IMR-90 (cell line): Measurements from ENCODE around the gene ZNF644. TPM values are rescaled to one million over a fixed set of nuclear protein-coding genes. Genes with fewer than 3 reads are reported as not detected.

ENCODE experiments used
- ATAC-seq: fragments of 200-7000 bp; cut with Tn5 transposase; 2 replicates; pipeline ENCODE4 v1.9.1; 2020; ENCODE audit warnings: low read depth, mild to moderate bottlenecking, moderate library complexity
- Bru-seq: library from RNA; stranded (reverse); fragments of 400-500 nt; gene quantifications from one replicate; lab custom pipeline; 2021; lab: Mats Ljungman, UMichigan
- BruChase-seq, 2 experiments: library from RNA; stranded (reverse); fragments of 400-500 nt; gene quantifications; one replicate each; lab custom pipeline; 2021; lab: Mats Ljungman, UMichigan
- BruUV-seq: library from RNA; stranded (reverse); fragments of 400-500 nt; replicated peaks from 2 replicates; lab custom pipeline; 2021; lab: Mats Ljungman, UMichigan
- CTCF ChIA-PET: fragments of 300-600 bp; formaldehyde crosslinking; extraction: SDS; loops from one replicate; lab custom pipeline; 2021; ENCODE audit warnings: antibody characterized with exemption; lab: Yijun Ruan, JAX
- POLR2A ChIA-PET: fragments of 300-600 bp; sonication (Branson Sonifier 250); formaldehyde crosslinking; loops from one replicate; lab custom pipeline; 2022; ENCODE audit warnings: antibody characterized with exemption; ENCODE audit not compliant: unreplicated experiment; lab: Charles Lee
- DNase-seq: peaks from one replicate; pipeline ENCODE4 v3.0.0; 2013
- H2AFZ ChIP-seq: replicated peaks from 2 replicates; pipeline ENCODE3; 2013; ENCODE audit warnings: low read length, mild to moderate bottlenecking; ENCODE audit not compliant: poor library complexity
- H2AK5ac ChIP-seq: 2 replicates; pipeline ENCODE4 v1.6.1; 2013; ENCODE audit warnings: low read depth, low read length, inconsistent platforms
- H2AK9ac ChIP-seq: replicated peaks from 2 replicates; pipeline ENCODE3; 2013; ENCODE audit warnings: mild to moderate bottlenecking, low read depth, low read length, moderate library complexity; ENCODE audit not compliant: poor library complexity
- H2BK120ac ChIP-seq: 2 replicates; pipeline ENCODE4 v1.6.1; 2013; ENCODE audit warnings: low read depth, low read length, inconsistent platforms
- H2BK15ac ChIP-seq: 3 replicates; pipeline ENCODE4 v1.6.1; 2013; ENCODE audit warnings: low read depth, low read length, inconsistent platforms
- H2BK20ac ChIP-seq: 2 replicates; pipeline ENCODE4 v1.6.1; 2013; ENCODE audit warnings: low read depth, mild to moderate bottlenecking, inconsistent platforms, low read length, moderate library complexity
- H2BK5ac ChIP-seq: 2 replicates; pipeline ENCODE4 v1.6.1; 2013; ENCODE audit warnings: mild to moderate bottlenecking, low read depth, low read length, inconsistent platforms; ENCODE audit not compliant: poor library complexity, severe bottlenecking
- H3K14ac ChIP-seq: replicated peaks from 2 replicates; pipeline ENCODE4 v1.6.1; 2013; ENCODE audit warnings: low read depth, low read length, inconsistent platforms
- H3K18ac ChIP-seq: 2 replicates; pipeline ENCODE4 v1.6.1; 2013; ENCODE audit warnings: low read depth, low read length, control low read depth
- H3K23ac ChIP-seq: 2 replicates; pipeline ENCODE4 v1.6.1; 2013; ENCODE audit warnings: low read depth, low read length, inconsistent platforms
- H3K27ac ChIP-seq: 2 replicates; pipeline ENCODE4 v1.5.1; 2013; ENCODE audit warnings: mild to moderate bottlenecking, control low read depth, low read length; ENCODE audit not compliant: insufficient read depth
- H3K27me3 ChIP-seq: 2 replicates; pipeline ENCODE4 v1.6.1; 2013; ENCODE audit warnings: low read length; ENCODE audit not compliant: control insufficient read depth, insufficient read depth
- H3K36me3 ChIP-seq: 2 replicates; pipeline ENCODE4 v1.6.1; 2013; ENCODE audit warnings: low read length, mixed read lengths; ENCODE audit not compliant: control insufficient read depth, insufficient read depth
- H3K4ac ChIP-seq: 2 replicates; pipeline ENCODE4 v1.6.1; 2013; ENCODE audit warnings: low read depth, low read length, inconsistent platforms
- H3K4me1 ChIP-seq: 2 replicates; pipeline ENCODE4 v1.6.1; 2013; ENCODE audit warnings: low read length, mixed read lengths; ENCODE audit not compliant: control insufficient read depth, insufficient read depth
- H3K4me2 ChIP-seq: 2 replicates; pipeline ENCODE4 v1.6.1; 2013; ENCODE audit warnings: low read depth, mild to moderate bottlenecking, control low read depth, low read length, moderate library complexity
- H3K4me3 ChIP-seq: 2 replicates; pipeline ENCODE4 v1.5.1; 2013; ENCODE audit warnings: low read depth, mild to moderate bottlenecking, control low read depth, low read length, moderate library complexity; ENCODE audit not compliant: insufficient read depth
- H3K56ac ChIP-seq: 2 replicates; pipeline ENCODE4 v1.6.1; 2013; ENCODE audit warnings: low read length, inconsistent platforms; ENCODE audit not compliant: insufficient read depth; ENCODE audit errors: extremely low read depth
- H3K79me1 ChIP-seq, 2 experiments: 2 replicates each; pipeline ENCODE4 v1.6.1; 2013; ENCODE audit warnings: low read length in 2 of 2, inconsistent platforms in 1 of 2, low read depth in 1 of 2
- H3K9ac ChIP-seq: 2 replicates; pipeline ENCODE4 v1.6.1; 2013; ENCODE audit warnings: low read depth, low read length, control low read depth
- H3K9me1 ChIP-seq: 2 replicates; pipeline ENCODE4 v1.6.1; 2013; ENCODE audit warnings: low read length, inconsistent platforms; ENCODE audit not compliant: insufficient read depth
- H3K9me3 ChIP-seq: 2 replicates; pipeline ENCODE4 v1.6.1; 2013; ENCODE audit warnings: low read length; ENCODE audit not compliant: control insufficient read depth, insufficient read depth
- H4K20me1 ChIP-seq: 2 replicates; pipeline ENCODE4 v1.6.1; 2013; ENCODE audit warnings: low read length, inconsistent platforms; ENCODE audit not compliant: insufficient read depth
- H4K5ac ChIP-seq: 2 replicates; pipeline ENCODE4 v1.6.1; 2013; ENCODE audit warnings: mild to moderate bottlenecking, low read depth, low read length, control low read depth
- H4K8ac ChIP-seq, 2 experiments: 2 replicates each; pipeline ENCODE4 v1.6.1; 2013; ENCODE audit warnings: low read depth in 2 of 2, low read length in 2 of 2, control low read depth in 1 of 2, inconsistent platforms in 1 of 2
- H4K91ac ChIP-seq: 2 replicates; pipeline ENCODE4 v1.6.1; 2013; ENCODE audit warnings: low read depth, low read length, inconsistent platforms; ENCODE audit not compliant: insufficient read depth
- BHLHE40 ChIP-seq: fragments of 150-350 bp; IDR thresholded peaks from 2 replicates; pipeline ENCODE4 v1.6.1; 2016; ENCODE audit warnings: mild to moderate bottlenecking, low read depth, low read length
- CEBPB ChIP-seq: IDR thresholded peaks from 2 replicates; pipeline ENCODE4 v1.6.1; 2012; ENCODE audit warnings: low read depth, low read length, improper control_type of control experiment
- CHD1 ChIP-seq: IDR thresholded peaks from 2 replicates; pipeline ENCODE4 v1.6.1; 2012; ENCODE audit warnings: low read depth, low read length, improper control_type of control experiment
- ELK1 ChIP-seq: fragments of 150-350 bp; IDR thresholded peaks from 2 replicates; pipeline ENCODE4 v1.6.1; 2016; ENCODE audit warnings: low read depth, mild to moderate bottlenecking, low read length, moderate library complexity, borderline replicate concordance
- FOS ChIP-seq: fragments of 150-350 bp; IDR thresholded peaks from 2 replicates; pipeline ENCODE4 v1.6.1; 2016; ENCODE audit warnings: low read depth, low read length
- MAFK ChIP-seq: IDR thresholded peaks from 2 replicates; pipeline ENCODE4 v1.6.1; 2012; ENCODE audit warnings: low read depth, low read length, improper control_type of control experiment
- MAZ ChIP-seq: IDR thresholded peaks from 2 replicates; pipeline ENCODE4 v1.6.1; 2012; ENCODE audit warnings: low read depth, mild to moderate bottlenecking, low read length, improper control_type of control experiment, moderate library complexity, borderline replicate concordance
- NFE2L2 ChIP-seq: fragments of 150-350 bp; IDR thresholded peaks from 2 replicates; pipeline ENCODE4 v1.6.1; 2016; ENCODE audit warnings: low read depth, mild to moderate bottlenecking, low read length
- POLR2A ChIP-seq: IDR thresholded peaks from 2 replicates; pipeline ENCODE4 v1.6.1; 2012; ENCODE audit warnings: mild to moderate bottlenecking, low read depth, low read length
- RAD21 ChIP-seq: IDR thresholded peaks from 2 replicates; pipeline ENCODE4 v1.6.1; 2012; ENCODE audit warnings: low read length, improper control_type of control experiment
- RCOR1 ChIP-seq: IDR thresholded peaks from 2 replicates; pipeline ENCODE4 v1.6.1; 2012; ENCODE audit warnings: mild to moderate bottlenecking, low read length, improper control_type of control experiment; ENCODE audit not compliant: insufficient replicate concordance
- RFX5 ChIP-seq: IDR thresholded peaks from 2 replicates; pipeline ENCODE4 v1.8.0; 2012; ENCODE audit warnings: low read depth, mild to moderate bottlenecking, low read length, moderate library complexity
- SMC3 ChIP-seq: fragments of 150-350 bp; IDR thresholded peaks from 2 replicates; pipeline ENCODE4 v1.6.1; 2016; ENCODE audit warnings: low read depth, mild to moderate bottlenecking, antibody characterized with exemption, low read length, moderate library complexity
- USF2 ChIP-seq: fragments of 150-350 bp; IDR thresholded peaks from 2 replicates; pipeline ENCODE4 v1.6.1; 2017; ENCODE audit warnings: mild to moderate bottlenecking, antibody characterized with exemption, low read length, low read depth
- WGBS, 2 experiments: methylation state at CpG; one replicate each; pipeline versions ENCODE4 v1.1.5 to v1.1.7; 2013; ENCODE audit warnings: missing lambda C conversion rate in 2 of 2; ENCODE audit not compliant: insufficient read length in 1 of 2; ENCODE audit errors: extremely low coverage in 2 of 2; 5-methylcytosine and 5-hydroxymethylcytosine counted together
- dilution Hi-C: fragments of 300-500 bp; cut with HindIII; formaldehyde crosslinking; loops from one replicate; pipeline ENCODE4 v1.14.3; 2018; ENCODE audit warnings: low sequenced_read_pairs; ENCODE audit not compliant: unreplicated experiment
- in situ Hi-C: fragments of 300-500 bp; cut with MboI; formaldehyde crosslinking; loops from 3 replicates; pipeline ENCODE4 v1.14.3; 2019; ENCODE audit warnings: low sequenced_read_pairs, inconsistent platforms, mixed read lengths
- intact Hi-C: fragments of 100-400 bp; cut with micrococcal nuclease; formaldehyde crosslinking; loops from 2 replicates; pipeline ENCODE4 v1.10.0; 2022
- long read RNA-seq: library from polyadenylated mRNA; unstranded; transcript quantifications from one replicate; pipeline ENCODE4 v2.0.0, GENCODE V29; 2021; ENCODE audit not compliant: unreplicated experiment
- polyA plus RNA-seq, 3 experiments: library from polyadenylated mRNA; depleted of rRNA; stranded (reverse); fragments of >200 nt; gene quantifications; 2 replicates each; pipeline ENCODE4 v1.2.3, GENCODE V29; 2012; ENCODE audit warnings: low replicate concordance in 1 of 3
- total RNA-seq: library from RNA; depleted of rRNA; stranded (reverse); fragments of >200 nt; gene quantifications from 2 replicates; pipeline ENCODE4 v1.2.3, GENCODE V29; 2012; rRNA removed

ZNF644 gene
- total RNA-seq: 45.3 and 66.7 TPM in 2 replicates
- 7.1 and 9.0 TPM in 2 replicates for polyA plus RNA-seq (2012; rRNA removed)
- polyA plus RNA-seq (2012; cell fraction: cytosol; rRNA removed): 1.1 and 1.3 TPM in 2 replicates
- polyA plus RNA-seq (2012; cell fraction: nucleus; rRNA removed; ENCODE audit: low replicate concordance): 0.84 and 18.8 TPM in 2 replicates
- percentile 95 among the genes with signal in this experiment for Bru-seq, nascent RNA
- percentile 78 among the genes with signal in this experiment for BruChase-seq, experiment 1, labeled RNA remaining after a 6-hour chase
- BruChase-seq, experiment 2, labeled RNA remaining after a 2-hour chase: percentile 89 among the genes with signal in this experiment
- long read RNA-seq, full-length matches to known transcripts: 7 of 27 reads
- long read RNA-seq, partial matches to known transcripts: 13 of 27 reads
- long read RNA-seq, other reads (novel, unspliced or antisense): 7 of 27 reads

- no TSS peak for BruUV-seq
- TF ChIP-seq FOS: 0 out of 2 replicates have a peak, but pooled peaks have one; percentile 6
- no peak for TF ChIP-seq RFX5
- TF ChIP-seq NFE2L2: no peak
- TF ChIP-seq USF2: peak; percentile 21
- no peak for TF ChIP-seq CEBPB
- peak; percentile 89; the same call in 1 of the 2 replicates for TF ChIP-seq MAZ
- no peak for TF ChIP-seq CHD1
- no peak for TF ChIP-seq ELK1
- TF ChIP-seq RCOR1: no peak
- no peak for TF ChIP-seq RAD21
- TF ChIP-seq BHLHE40: peak; percentile 40; the same call in 1 of the 2 replicates
- no peak for TF ChIP-seq MAFK
- TF ChIP-seq SMC3: no peak
- peak; percentile 91 for TF ChIP-seq POLR2A
Observed at GRCh38 chr1:91021686-91022517, at the start of gene ZNF644. TSS of gene ZNF644 (minus strand) at chr1:91022035. CDS start at chr1:90982353, 39,682 bp downstream.

More at GRCh38 chr1:91021686-91022517, at the start of gene ZNF644:
- H3K18ac ChIP-seq: peak within 1 kb of the TSS; percentile 57
- H3K4ac ChIP-seq: peak within 1 kb of the TSS; percentile 95
- H3K9me1 ChIP-seq: no peaks in the 10 kb centered on the region
- H2BK15ac ChIP-seq: peak within 1 kb of the TSS; percentile 85; the same call in 2 of the 3 replicates
- peak within 1 kb of the TSS; percentile 87 for H4K91ac ChIP-seq
- H2BK20ac ChIP-seq: peak within 1 kb of the TSS; percentile 83
- H3K27ac ChIP-seq: peak within 1 kb of the TSS; percentile 87
- no peaks in the 10 kb centered on the region for H3K36me3 ChIP-seq
- no peaks in the 10 kb centered on the region for H3K27me3 ChIP-seq
- peak within 1 kb of the TSS; percentile 93 for H3K23ac ChIP-seq
- ChIA-PET CTCF (no interaction called here), POLR2A (interaction anchor here (1.0 kb wide), 1 partner anchor 9 kb away, joined by 3 read pairs; no protein-coding TSS in a partner anchor)
- peaks cover 19% of the 10 kb centered on the region for H4K20me1 ChIP-seq
- peak within 1 kb of the TSS; percentile 92 for H2BK120ac ChIP-seq
- in situ Hi-C loops (no loop called here), intact Hi-C loops (loop anchor here (5.0 kb wide), 3 partner anchors 95 to 170 kb away; no protein-coding TSS in a partner anchor), dilution Hi-C loops (no loop called here)
- peak within 1 kb of the TSS; percentile 97 for H3K14ac ChIP-seq
- peak within 1 kb of the TSS; percentile 92 for H3K56ac ChIP-seq
- H2AFZ ChIP-seq: peak within 1 kb of the TSS; percentile 99
- H4K8ac ChIP-seq: peak within 1 kb of the TSS; percentile 90 to 97
- peak; percentile 84 for DNase-seq
- H4K5ac ChIP-seq: peak within 1 kb of the TSS; percentile 77
- peak; percentile 86 for ATAC-seq
- peak within 1 kb of the TSS; percentile 65 for H3K4me3 ChIP-seq
- 0% methylated on average over 36 of the region's 70 CpGs; no CpG with 5 or more reads in 1 of the 2 experiments for WGBS, 2 experiments
- peak within 1 kb of the TSS; percentile 97 for H2AK9ac ChIP-seq
- peaks cover 0 to 27% of the 10 kb centered on the region in 2 experiments; a peak in 3 of 4 replicates for H3K79me1 ChIP-seq
- H3K4me2 ChIP-seq: peak within 1 kb of the TSS; percentile 94
- H3K9me3 ChIP-seq: no peaks in the 10 kb centered on the region
- peak within 1 kb of the TSS; percentile 55 for H2AK5ac ChIP-seq
- H3K4me1 ChIP-seq: no peaks in the 10 kb centered on the region
- H3K9ac ChIP-seq: peak within 1 kb of the TSS; percentile 87
- peak within 1 kb of the TSS; percentile 91 for H2BK5ac ChIP-seq
